ENCODE data around the gene MIDN.

The MIDN gene

GRCh38 chr19:1220976-1221903, 27.1 kb upstream of the MIDN start:
- DNase-seq (ENCODE audit: low spot score), result no peak

GRCh38 chr19:1221904-1222255, 26.5 kb upstream of the MIDN start:
- no peak for DNase-seq (ENCODE audit: low spot score)

- no peak for DNase-seq (ENCODE audit: low spot score)
Observed at GRCh38 chr19:1222394-1222793, 26.0 kb upstream of the MIDN start.

- no peak for DNase-seq (ENCODE audit: low spot score)
Observed at GRCh38 chr19:1223018-1223855, 25.1 kb upstream of the MIDN start.

GRCh38 chr19:1224047-1224825, 24.1 kb upstream of the MIDN start:
- DNase-seq (ENCODE audit: low spot score), result no peak

- DNase-seq (ENCODE audit: low spot score), result no peak
Observed at GRCh38 chr19:1224847-1225246, 23.5 kb upstream of the MIDN start.

GRCh38 chr19:1225440-1226226, 22.8 kb upstream of the MIDN start:
- no peak for DNase-seq (ENCODE audit: low spot score)

- DNase-seq (ENCODE audit: low spot score), result no peak
Observed at GRCh38 chr19:1226227-1226518, 22.2 kb upstream of the MIDN start.

- no peak for DNase-seq (ENCODE audit: low spot score)
Observed at GRCh38 chr19:1226522-1227303, 21.7 kb upstream of the MIDN start.

- no peak for DNase-seq (ENCODE audit: low spot score)
Observed at GRCh38 chr19:1227304-1228054, 20.9 kb upstream of the MIDN start.

GRCh38 chr19:1228161-1228957, 20.0 kb upstream of the MIDN start:
- no peak for DNase-seq (ENCODE audit: low spot score)

- DNase-seq (ENCODE audit: low spot score), result no peak
Observed at GRCh38 chr19:1229056-1229923, 19.1 kb upstream of the MIDN start.

GRCh38 chr19:1229924-1230782, 18.2 kb upstream of the MIDN start:
- no peak for DNase-seq (ENCODE audit: low spot score)

GRCh38 chr19:1230783-1231489, 17.4 kb upstream of the MIDN start:
- no peak for DNase-seq (ENCODE audit: low spot score)

- no peak for DNase-seq (ENCODE audit: low spot score)
Observed at GRCh38 chr19:1231729-1232637, 16.4 kb upstream of the MIDN start.

GRCh38 chr19:1232652-1233072, 15.7 kb upstream of the MIDN start:
- no peak for DNase-seq (ENCODE audit: low spot score)
